Measurements from ENCODE around the gene MPRIP. TPM values are rescaled to one million over a fixed set of nuclear protein-coding genes. Genes with fewer than 3 reads are reported as not detected.
"Not testable (repeated sequence)": the region's sequence is repeated elsewhere in the genome, so short reads cannot be mapped to it uniquely, and the experiment has no call there.

MPRIP gene
- polyA plus RNA-seq, 1 donor, result 205 TPM

- no peak for DNase-seq (ENCODE audit: low read depth)
Observed at GRCh38 chr17:17126131-17127110, 84.2 kb downstream of the MPRIP start.

- DNase-seq (ENCODE audit: low read depth), result no peak
Observed at GRCh38 chr17:17127156-17127555, 84.9 kb downstream of the MPRIP start.

GRCh38 chr17:17127730-17128291, 85.6 kb downstream of the MPRIP start:
- no peak for DNase-seq (ENCODE audit: low read depth)

GRCh38 chr17:17128476-17129075, 86.3 kb downstream of the MPRIP start:
- no peak for DNase-seq (ENCODE audit: low read depth)

- no peak for DNase-seq (ENCODE audit: low read depth)
Observed at GRCh38 chr17:17129466-17129865, 87.2 kb downstream of the MPRIP start.

GRCh38 chr17:17130077-17130844, 88.0 kb downstream of the MPRIP start:
- no peak for DNase-seq (ENCODE audit: low read depth)

GRCh38 chr17:17131839-17132238, 89.6 kb downstream of the MPRIP start:
- DNase-seq (ENCODE audit: low read depth), result no peak

- DNase-seq (ENCODE audit: low read depth), result peak; percentile 25
Observed at GRCh38 chr17:17132746-17133145, 90.5 kb downstream of the MPRIP start.

GRCh38 chr17:17134051-17134956, 92.0 kb downstream of the MPRIP start:
- no peak for DNase-seq (ENCODE audit: low read depth)

- DNase-seq (ENCODE audit: low read depth), result no peak
Observed at GRCh38 chr17:17134957-17135333, 92.7 kb downstream of the MPRIP start.

- not testable (repeated sequence) for DNase-seq (ENCODE audit: low read depth)
Observed at GRCh38 chr17:17136221-17136620, 94.0 kb downstream of the MPRIP start.

- no peak for DNase-seq (ENCODE audit: low read depth)
Observed at GRCh38 chr17:17137731-17138585, 95.7 kb downstream of the MPRIP start.

GRCh38 chr17:17139972-17140589, 97.8 kb downstream of the MPRIP start:
- DNase-seq (ENCODE audit: low read depth), result no peak

- DNase-seq (ENCODE audit: low read depth), result no peak
Observed at GRCh38 chr17:17140590-17140980, 98.3 kb downstream of the MPRIP start.

GRCh38 chr17:17141279-17141678, 99.0 kb downstream of the MPRIP start:
- no peak for DNase-seq (ENCODE audit: low read depth)

- DNase-seq (ENCODE audit: low read depth), result no peak
Observed at GRCh38 chr17:17141860-17142552, 99.7 kb downstream of the MPRIP start.

- no peak for DNase-seq (ENCODE audit: low read depth)
Observed at GRCh38 chr17:17142556-17142955, 100.3 kb downstream of the MPRIP start.

GRCh38 chr17:17143501-17143900, 101.2 kb downstream of the MPRIP start:
- no peak for DNase-seq (ENCODE audit: low read depth)

GRCh38 chr17:17144061-17144460, 101.8 kb downstream of the MPRIP start:
- no peak for DNase-seq (ENCODE audit: low read depth)

All from forelimb muscle (tissue), 1 donor.